Left lung (tissue), 10 donors: ENCODE measurements around the gene CLDN11. TPM values are rescaled to one million over a fixed set of nuclear protein-coding genes. Genes with fewer than 3 reads are reported as not detected.

Source experiments
- ATAC-seq: fragments of 200-7000 bp; cut with Tn5 transposase; one replicate; pipeline ENCODE4 v1.9.1; 2020; ENCODE audit warnings: moderate library complexity
- DNase-seq, 4 donors: peaks; one replicate each; pipeline ENCODE4 v3.0.0-alpha.2; 2013 to 2020
- H3K27ac ChIP-seq, 2 donors: fragments of 200-600 bp; sonication (generic) in 1 of 2; one replicate each; pipeline versions ENCODE4 v1.5.0 to v1.8.0; 2020 to 2021
- H3K27me3 ChIP-seq, 2 donors: fragments of 200-600 bp; sonication (generic) in 1 of 2; one replicate each; pipeline versions ENCODE4 v1.5.0 to v1.8.0; 2020 to 2021
- H3K36me3 ChIP-seq, 2 donors: fragments of 200-600 bp; sonication (generic) in 1 of 2; one replicate each; pipeline versions ENCODE4 v1.5.0 to v1.8.0; 2020 to 2021
- H3K4me1 ChIP-seq, 2 donors: fragments of 200-600 bp; one replicate each; pipeline ENCODE4 v1.8.0; 2021
- H3K4me3 ChIP-seq, 2 donors: fragments of 200-600 bp; sonication (generic) in 1 of 2; one replicate each; pipeline versions ENCODE4 v1.5.0 to v1.8.0; 2020 to 2021; ENCODE audit warnings: mild to moderate bottlenecking in 1 of 2
- H3K9me3 ChIP-seq, 2 donors: fragments of 200-600 bp; sonication (generic) in 1 of 2; one replicate each; pipeline versions ENCODE4 v1.5.0 to v1.8.0; 2020 to 2021
- intact Hi-C, 2 donors: fragments of 100-400 bp; cut with DNase I; formaldehyde crosslinking; loops; one replicate each; pipeline versions ENCODE4 v1.11.2 to v1.14.2; 2022
- microRNA-seq, 2 donors: library from miRNA; unstranded; fragments of <30 nt; microRNA quantifications; one replicate each; pipeline ENCODE4, GENCODE V29; 2019
- polyA plus RNA-seq, 6 donors: library from polyadenylated mRNA; unstranded; fragments of 120-200 nt; gene quantifications; one replicate each; pipeline ENCODE4 v1.2.1, GENCODE V29; 2013; ENCODE audit not compliant: insufficient read length in 6 of 6
- total RNA-seq, 2 donors: library from RNA; stranded (reverse); fragmentation: NEBNext Ultra II Directional; extraction: Animal tissue kit (Norgen Biotek cat#: 25700); gene quantifications; one replicate each; pipeline ENCODE4 v1.2.1, GENCODE V29; 2021
- TF ChIP-seq, protein P1 (sequence below), 2 donors: fragments of 200-600 bp; sonication (generic) in 1 of 2; IDR thresholded peaks; one replicate each; pipeline versions ENCODE4 v1.5.0 to v1.8.0; 2021; ENCODE audit warnings: antibody characterized with exemption in 2 of 2
- donor health status: DM: no; HTN: yes; CAD: no.
- donor health status: DM: no; HTN: no; CAD: no.

CLDN11 gene
- total and polyA plus RNA-seq, 8 donors, result 5.6 to 12.4 (median 8.9) TPM

DNA sequence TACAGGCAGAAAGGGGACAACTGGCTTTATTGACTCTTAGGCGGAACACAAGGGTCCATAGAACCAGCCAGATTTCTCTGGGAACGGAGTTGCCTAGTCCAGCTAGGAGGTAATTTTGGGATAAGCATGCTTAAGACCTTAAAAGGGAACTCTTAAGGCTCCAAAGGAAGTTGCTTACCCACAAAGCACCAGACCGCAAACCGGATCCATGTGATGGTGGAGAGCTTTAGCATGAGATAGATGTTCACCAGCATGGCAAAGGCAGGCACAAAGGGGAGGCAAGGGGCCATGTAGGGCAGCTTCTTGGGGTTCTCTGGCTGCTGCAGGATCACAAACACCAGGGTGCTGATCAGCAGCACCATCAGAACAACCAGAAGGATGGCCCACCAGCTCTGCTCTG is 61.4 kb downstream of the CLDN11 start:
- Histone ChIP-seq H3K27me3 (no peaks in the 10 kb centered on the region), H3K4me1 (no peaks in the 10 kb centered on the region), H3K27ac (no peak overlapping the region), H3K4me3 (no peak overlapping the region), H3K9me3 (no peaks in the 10 kb centered on the region), H3K36me3 (no peaks in the 10 kb centered on the region)
- TF ChIP-seq, protein P1, sequence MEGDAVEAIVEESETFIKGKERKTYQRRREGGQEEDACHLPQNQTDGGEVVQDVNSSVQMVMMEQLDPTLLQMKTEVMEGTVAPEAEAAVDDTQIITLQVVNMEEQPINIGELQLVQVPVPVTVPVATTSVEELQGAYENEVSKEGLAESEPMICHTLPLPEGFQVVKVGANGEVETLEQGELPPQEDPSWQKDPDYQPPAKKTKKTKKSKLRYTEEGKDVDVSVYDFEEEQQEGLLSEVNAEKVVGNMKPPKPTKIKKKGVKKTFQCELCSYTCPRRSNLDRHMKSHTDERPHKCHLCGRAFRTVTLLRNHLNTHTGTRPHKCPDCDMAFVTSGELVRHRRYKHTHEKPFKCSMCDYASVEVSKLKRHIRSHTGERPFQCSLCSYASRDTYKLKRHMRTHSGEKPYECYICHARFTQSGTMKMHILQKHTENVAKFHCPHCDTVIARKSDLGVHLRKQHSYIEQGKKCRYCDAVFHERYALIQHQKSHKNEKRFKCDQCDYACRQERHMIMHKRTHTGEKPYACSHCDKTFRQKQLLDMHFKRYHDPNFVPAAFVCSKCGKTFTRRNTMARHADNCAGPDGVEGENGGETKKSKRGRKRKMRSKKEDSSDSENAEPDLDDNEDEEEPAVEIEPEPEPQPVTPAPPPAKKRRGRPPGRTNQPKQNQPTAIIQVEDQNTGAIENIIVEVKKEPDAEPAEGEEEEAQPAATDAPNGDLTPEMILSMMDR (IDR thresholded peaks at IDR 0.05), result no peak
- intact Hi-C loops, result no loop called here
- ATAC-seq (no peak), DNase-seq (no peak)

DNA sequence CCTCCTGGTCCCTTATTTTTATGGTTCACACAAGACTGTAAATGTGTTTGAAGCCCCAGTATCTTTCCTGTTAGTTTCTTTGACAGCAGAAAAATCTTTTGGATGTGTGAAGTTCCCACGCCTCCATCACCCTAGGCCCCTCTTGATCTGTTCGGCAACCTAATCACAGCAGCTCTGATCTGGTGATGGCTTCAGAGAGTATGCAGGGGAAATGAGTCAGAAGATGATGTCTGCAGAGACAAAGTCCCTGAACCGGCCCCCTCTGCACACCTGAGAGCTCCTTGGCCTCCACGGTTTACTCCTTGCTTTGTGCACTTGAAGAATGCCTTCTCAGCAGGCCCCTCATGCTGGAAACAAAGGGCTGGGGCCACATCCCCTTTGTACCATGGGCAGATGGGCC is 63.5 kb downstream of the CLDN11 start:
- no peak for DNase-seq
- no peak overlapping the region for H3K27ac ChIP-seq
- no peaks in the 10 kb centered on the region for H3K9me3 ChIP-seq
- intact Hi-C loops, result no loop called here
- H3K4me3 ChIP-seq, result no peak overlapping the region
- TF ChIP-seq, protein P1 (IDR thresholded peaks at IDR 0.05), result no peak
- ATAC-seq, result no peak
- no peaks in the 10 kb centered on the region for H3K27me3 ChIP-seq
- no peaks in the 10 kb centered on the region for H3K36me3 ChIP-seq
- no peaks in the 10 kb centered on the region for H3K4me1 ChIP-seq

- Histone ChIP-seq H3K27me3 (no peaks in the 10 kb centered on the region), H3K9me3 (no peaks in the 10 kb centered on the region), H3K4me3 (no peak overlapping the region), H3K4me1 (no peaks in the 10 kb centered on the region), H3K27ac (no peak overlapping the region), H3K36me3 (no peaks in the 10 kb centered on the region)
- TF ChIP-seq, protein P1 (IDR thresholded peaks at IDR 0.05), result no peak
- no peak for ATAC-seq
- intact Hi-C loops, result no loop called here
- DNase-seq, result no peak
These were observed 65.0 kb downstream of the CLDN11 start for GRCh38 chr3:170483485-170484262.

Small RNAs within 50 kb of the gene (microRNA-seq; reads per million reads assigned to microRNA genes)
- 0 reads per million in 2 donors for gene MIR6828

Other genes starting within 250 kb of the CLDN11 start
- gene PHC3, start 237.1 kb upstream of the CLDN11 start, total RNA-seq, result 10 to 100 TPM; 58.3 to 66.3 TPM
- gene PHC3, start 237.1 kb upstream of the CLDN11 start, polyA plus RNA-seq, result 10 to 100 TPM; 35.5 to 50.0 (median 42.6) TPM
- 10 to 100 TPM; 33.0 to 40.1 TPM for gene PRKCI, start 196.4 kb upstream of the CLDN11 start, total RNA-seq
- gene PRKCI, start 196.4 kb upstream of the CLDN11 start, polyA plus RNA-seq, result 10 to 100 TPM; 58.8 to 82.4 (median 70.3) TPM
- 100 to 1,000 TPM in 1 of 2 donors, 10 to 100 TPM in 1; 96.2 to 109 TPM for gene SKIL, start 61.2 kb upstream of the CLDN11 start, total RNA-seq
- 10 to 100 TPM; 49.7 to 63.8 (median 56.5) TPM for gene SKIL, start 61.2 kb upstream of the CLDN11 start, polyA plus RNA-seq
- gene SLC7A14, start 167.2 kb downstream of the CLDN11 start, total RNA-seq, result not detected
- under 1 TPM; 0.27 to 0.82 (median 0.44) TPM for gene SLC7A14, start 167.2 kb downstream of the CLDN11 start, polyA plus RNA-seq